H1 (cell line): ENCODE data around the gene CCBE1. TPM values are rescaled to one million over a fixed set of nuclear protein-coding genes. Genes with fewer than 3 reads are reported as not detected.
A peak's percentile ranks its signal among the peaks of the same experiment; 100 is the strongest.

Experiments
- CTCF ChIA-PET: fragments of 300-600 bp; sonication (Branson Sonifier 250); formaldehyde crosslinking; loops from one replicate; lab custom pipeline; 2021; ENCODE audit not compliant: partially characterized antibody; lab: Charles Lee
- POLR2A ChIA-PET: fragments of 300-600 bp; sonication (Branson Sonifier 250); formaldehyde crosslinking; loops from one replicate; lab custom pipeline; 2021; ENCODE audit warnings: inconsistent platforms; ENCODE audit not compliant: partially characterized antibody; lab: Charles Lee
- DNase-seq, 2 experiments: peaks; one replicate each; pipeline versions ENCODE4 v3.0.0 to v3.0.0-alpha.2; 2010 to 2022; ENCODE audit warnings: low spot score in 2 of 2, low read depth in 1 of 2, mixed read lengths in 1 of 2
- FAIRE-seq: peaks from 2 replicates; lab custom pipeline; 2011; peaks lifted over from hg19 to GRCh38; lab: Jason Lieb, UNC
- H2AFZ ChIP-seq: 2 replicates; pipeline ENCODE4 v1.8.1; 2012; ENCODE audit warnings: low read length, inconsistent platforms
- H2AK5ac ChIP-seq: 2 replicates; pipeline ENCODE4 v1.6.1; 2013; ENCODE audit warnings: low read depth, low read length
- H2BK120ac ChIP-seq: replicated peaks from 2 replicates; pipeline ENCODE3; 2013; ENCODE audit warnings: low read depth, low read length, inconsistent platforms
- H2BK12ac ChIP-seq: 2 replicates; pipeline ENCODE4 v1.6.1; 2013; ENCODE audit warnings: low read depth, low read length
- H2BK15ac ChIP-seq: 2 replicates; pipeline ENCODE4 v1.6.1; 2013; ENCODE audit warnings: low read length
- H2BK20ac ChIP-seq: 2 replicates; pipeline ENCODE4 v1.6.1; 2013; ENCODE audit warnings: low read length
- H2BK5ac ChIP-seq: 2 replicates; pipeline ENCODE4 v1.6.1; 2013; ENCODE audit warnings: low read depth, low read length
- H3K14ac ChIP-seq: 2 replicates; pipeline ENCODE4 v1.6.1; 2013; ENCODE audit warnings: inconsistent platforms; ENCODE audit not compliant: insufficient read length
- H3K18ac ChIP-seq: 2 replicates; pipeline ENCODE4 v1.6.1; 2013; ENCODE audit warnings: low read length; ENCODE audit errors: extremely low read depth
- H3K23ac ChIP-seq: 2 replicates; pipeline ENCODE4 v1.6.1; 2013; ENCODE audit warnings: inconsistent platforms; ENCODE audit not compliant: insufficient read length
- H3K23me2 ChIP-seq: 2 replicates; pipeline ENCODE4 v1.6.1; 2013; ENCODE audit warnings: low read depth, low read length
- H3K27ac ChIP-seq: 2 replicates; pipeline ENCODE4 v1.6.1; 2011; ENCODE audit warnings: low read depth, low read length, inconsistent platforms
- H3K27me3 ChIP-seq, 4 experiments: replicated peaks in 1 of 4; 1 replicate in 1 of 4; 2 replicates in 3 of 4; pipeline versions ENCODE4 v1.6.1 to v1.8.1; 2011 to 2013; ENCODE audit warnings: low read length in 3 of 4, mild to moderate bottlenecking in 3 of 4, inconsistent platforms in 2 of 4, mixed read lengths in 2 of 4, moderate library complexity in 1 of 4; ENCODE audit not compliant: control insufficient read depth in 3 of 4, insufficient read depth in 3 of 4; ENCODE audit errors: extremely low read depth in 1 of 4
- H3K36me3 ChIP-seq, 4 experiments: 2 replicates each; pipeline versions ENCODE4 v1.6.1 to v1.8.1; 2011 to 2013; ENCODE audit warnings: mild to moderate bottlenecking in 4 of 4, low read length in 3 of 4, moderate library complexity in 2 of 4, control low read depth in 1 of 4, inconsistent platforms in 1 of 4; ENCODE audit not compliant: insufficient read depth in 4 of 4, control insufficient read depth in 2 of 4
- H3K4ac ChIP-seq: replicated peaks from 2 replicates; pipeline ENCODE3; 2013; ENCODE audit warnings: low read length, low read depth, mixed read lengths, inconsistent platforms; ENCODE audit not compliant: insufficient read length
- H3K4me1 ChIP-seq, 4 experiments: replicated peaks in 1 of 4; 1 replicate in 1 of 4; 2 replicates in 3 of 4; pipeline versions ENCODE4 v1.6.1 to v1.8.1; 2011 to 2013; ENCODE audit warnings: low read length in 3 of 4, inconsistent platforms in 2 of 4, mixed read lengths in 1 of 4; ENCODE audit not compliant: insufficient read depth in 4 of 4, control insufficient read depth in 3 of 4
- H3K4me2 ChIP-seq, 2 experiments: 2 replicates each; pipeline versions ENCODE4 v1.6.1 to v1.8.1; 2011 to 2013; ENCODE audit warnings: low read depth in 2 of 2, low read length in 2 of 2, control low read depth in 1 of 2, inconsistent platforms in 1 of 2, mild to moderate bottlenecking in 1 of 2; ENCODE audit not compliant: insufficient read depth in 1 of 2
- H3K4me3 ChIP-seq, 4 experiments: fragments of 200-600, 300-600 bp in 1 of 4; sonication (generic), shearing (Covaris generic), sonication (Bioruptor Twin) in 1 of 4; 2 replicates each; pipeline versions ENCODE4 v1.5.1 to v1.8.1; 2011 to 2016; ENCODE audit warnings: low read length in 4 of 4, low read depth in 3 of 4, control low read depth in 2 of 4, inconsistent platforms in 2 of 4, mild to moderate bottlenecking in 2 of 4, mixed read lengths in 1 of 4, moderate library complexity in 1 of 4; ENCODE audit not compliant: insufficient read depth in 2 of 4; ENCODE audit errors: extremely low read depth in 1 of 4
- H3K56ac ChIP-seq: replicated peaks from 2 replicates; pipeline ENCODE3; 2013; ENCODE audit warnings: low read depth, mild to moderate bottlenecking, mixed read lengths, low read length, inconsistent platforms; ENCODE audit not compliant: insufficient read length
- H3K79me1 ChIP-seq: 2 replicates; pipeline ENCODE4 v1.6.1; 2013; ENCODE audit warnings: low read depth, low read length, control low read depth
- H3K79me2 ChIP-seq, 2 experiments: 2 replicates each; pipeline versions ENCODE4 v1.6.1 to v1.8.1; 2012 to 2013; ENCODE audit warnings: low read length in 2 of 2, mild to moderate bottlenecking in 2 of 2, inconsistent platforms in 1 of 2; ENCODE audit not compliant: insufficient read depth in 2 of 2, control insufficient read depth in 1 of 2
- H3K9ac ChIP-seq, 4 experiments: replicated peaks in 1 of 4; 1 replicate in 1 of 4; 2 replicates in 3 of 4; pipeline versions ENCODE4 v1.6.1 to v1.8.1; 2011 to 2013; ENCODE audit warnings: low read depth in 3 of 4, low read length in 3 of 4, control low read depth in 2 of 4, mild to moderate bottlenecking in 2 of 4, moderate library complexity in 2 of 4, inconsistent platforms in 1 of 4; ENCODE audit errors: extremely low read depth in 1 of 4
- H3K9me3 ChIP-seq, 2 experiments: 2 replicates each; pipeline versions ENCODE4 v1.6.1 to v1.8.1; 2012 to 2013; ENCODE audit warnings: mild to moderate bottlenecking in 2 of 2, moderate library complexity in 2 of 2, control low read depth in 1 of 2, inconsistent platforms in 1 of 2, low read depth in 1 of 2, low read length in 1 of 2, mixed read lengths in 1 of 2; ENCODE audit not compliant: insufficient read depth in 2 of 2
- H4K20me1 ChIP-seq, 2 experiments: replicated peaks in 1 of 2; 2 replicates each; pipeline versions ENCODE3 to v1.8.1; 2011 to 2013; ENCODE audit warnings: inconsistent platforms in 2 of 2, low read length in 2 of 2, mild to moderate bottlenecking in 1 of 2; ENCODE audit not compliant: insufficient read depth in 2 of 2, control insufficient read depth in 1 of 2
- H4K5ac ChIP-seq: 2 replicates; pipeline ENCODE4 v1.6.1; 2013; ENCODE audit warnings: low read length, low read depth, mixed read lengths, inconsistent platforms; ENCODE audit not compliant: insufficient read length
- H4K8ac ChIP-seq: 2 replicates; pipeline ENCODE4 v1.8.0; 2013; ENCODE audit warnings: mild to moderate bottlenecking, moderate library complexity, low read length, inconsistent platforms; ENCODE audit not compliant: insufficient read depth; ENCODE audit errors: extremely low read depth
- H4K91ac ChIP-seq: replicated peaks from 2 replicates; pipeline ENCODE3; 2013; ENCODE audit warnings: low read length, mixed read lengths, inconsistent platforms; ENCODE audit not compliant: insufficient read length
- ATF2 ChIP-seq: IDR thresholded peaks from 2 replicates; pipeline ENCODE4 v1.6.1; 2012; ENCODE audit warnings: low read length, inconsistent platforms
- ATF3 ChIP-seq: IDR thresholded peaks from 2 replicates; pipeline ENCODE4 v1.6.1; 2011; ENCODE audit warnings: low read depth, mild to moderate bottlenecking, low read length; ENCODE audit not compliant: insufficient read depth
- CEBPB ChIP-seq: IDR thresholded peaks from 2 replicates; pipeline ENCODE4 v1.6.1; 2012; ENCODE audit warnings: low read depth, low read length
- CTCF ChIP-seq, 3 experiments: IDR thresholded peaks; 1 replicate in 2 of 3; 2 replicates in 1 of 3; pipeline versions ENCODE4 v1.5.1 to v1.6.1; 2011; ENCODE audit warnings: low read length in 3 of 3, mild to moderate bottlenecking in 3 of 3, inconsistent platforms in 2 of 3, low read depth in 1 of 3, moderate library complexity in 1 of 3; ENCODE audit not compliant: insufficient read depth in 1 of 3; ENCODE audit errors: control extremely low read depth in 1 of 3
- KDM4A ChIP-seq: IDR thresholded peaks from one replicate; pipeline ENCODE4 v1.7.1; 2012; ENCODE audit warnings: low read depth, mild to moderate bottlenecking, moderate library complexity, low read length, inconsistent platforms; ENCODE audit not compliant: severe bottlenecking
- POLR2A ChIP-seq, 2 experiments: IDR thresholded peaks; 1 replicate in 1 of 2; 2 replicates in 1 of 2; pipeline ENCODE4 v1.6.1; 2011; ENCODE audit warnings: low read depth in 2 of 2, low read length in 2 of 2, mild to moderate bottlenecking in 2 of 2; ENCODE audit errors: control extremely low read depth in 1 of 2
- RBBP5 ChIP-seq: IDR thresholded peaks from 2 replicates; pipeline ENCODE4 v1.7.1; 2012; ENCODE audit warnings: low read depth, mild to moderate bottlenecking, inconsistent platforms, low read length, moderate library complexity, borderline replicate concordance
- SIRT6 ChIP-seq: IDR thresholded peaks from one replicate; pipeline ENCODE4 v1.7.1; 2012; ENCODE audit warnings: low read length, inconsistent platforms
- SP2 ChIP-seq: IDR thresholded peaks from 2 replicates; pipeline ENCODE4 v1.6.1; 2012; ENCODE audit warnings: mild to moderate bottlenecking, low read length, inconsistent platforms
- ZNF274 ChIP-seq: IDR thresholded peaks from 2 replicates; pipeline ENCODE4 v1.7.0; 2012; ENCODE audit warnings: low read length, borderline replicate concordance; ENCODE audit errors: extremely low read depth
- WGBS, 2 experiments: shearing (Covaris generic) in 1 of 2; methylation state at CpG; one replicate each; pipeline versions ENCODE4 v1.1.6 to v1.1.7; 2013 to 2015; ENCODE audit warnings: low lambda C conversion rate in 2 of 2, mixed read lengths in 2 of 2, inconsistent platforms in 1 of 2, low coverage in 1 of 2, missing lambda C conversion rate in 1 of 2; ENCODE audit not compliant: insufficient replicate concordance in 2 of 2, insufficient coverage in 1 of 2, insufficient read length in 1 of 2; ENCODE audit errors: extremely low coverage in 1 of 2, missing lambda C conversion rate in 1 of 2; 5-methylcytosine and 5-hydroxymethylcytosine counted together
- polyA plus RNA-seq, 7 experiments: library from polyadenylated mRNA; depleted of rRNA in 3 of 7; stranded (reverse) in 5 of 7; unstranded in 2 of 7; fragments of >200 nt in 5 of 7; fragments of 200-250 nt in 2 of 7; gene quantifications; 1 replicate in 5 of 7; 2 replicates in 1 of 7; 4 replicates in 1 of 7; pipeline versions ENCODE4 v1.2.1 to v1.2.3, GENCODE V29; 2011 to 2013; ENCODE audit warnings: missing spikeins in 2 of 7, mixed read lengths in 2 of 7
- total RNA-seq: library from RNA; stranded (reverse); fragmentation: NEBNext Ultra II Directional; extraction: Animal tissue kit (Norgen Biotek cat#: 25700); gene quantifications from 2 replicates; pipeline ENCODE4 v1.2.1, GENCODE V29; 2021

The CCBE1 gene
- total and polyA plus RNA-seq, 2 of the 8 experiments (the other 6 are each of a cell fraction or from before 2014, with no cell fraction given) = 2.1 to 2.6 TPM

GRCh38 chr18:59569390-59569791 is 127.8 kb downstream of the CCBE1 start:
- no peak overlapping the region for H4K8ac ChIP-seq
- no peak overlapping the region for H3K27ac ChIP-seq
- no peaks in the 10 kb centered on the region for H3K23me2 ChIP-seq
- no peak overlapping the region for H2AFZ ChIP-seq
- H3K14ac ChIP-seq = no peak overlapping the region
- 69% methylated on average over 1 of the region's 1 CpG; no CpG with 5 or more reads in 1 of the 2 experiments for WGBS, 2 experiments
- H3K4ac ChIP-seq = no peak overlapping the region
- no peak overlapping the region for H2BK12ac ChIP-seq
- no peak overlapping the region for H3K4me3 ChIP-seq
- DNase-seq (no peak), FAIRE-seq (no peak)
- no peak overlapping the region for H3K23ac ChIP-seq
- H4K91ac ChIP-seq = no peak overlapping the region
- ChIA-PET POLR2A (no interaction called here), CTCF (interaction anchor here (1.1 to 1.7 kb wide), 5 partner anchors 11 to 149 kb away, joined by 3 to 5 read pairs (median 3); no protein-coding TSS in a partner anchor)
- no peak overlapping the region for H3K56ac ChIP-seq
- H3K4me2 ChIP-seq = no peak overlapping the region
- H3K9me3 ChIP-seq = no peaks in the 10 kb centered on the region
- no peak overlapping the region for H3K18ac ChIP-seq
- no peaks in the 10 kb centered on the region for H3K79me1 ChIP-seq
- H3K79me2 ChIP-seq = no peaks in the 10 kb centered on the region
- 0 out of 2 replicates have a peak overlapping the region, but pooled peaks have one; percentile 3 for H2BK5ac ChIP-seq
- no peak overlapping the region for H2BK20ac ChIP-seq
- no peak overlapping the region for H2BK120ac ChIP-seq
- peaks cover 2 to 3% (median 3%) of the 10 kb centered on the region in 4 experiments; a peak in 3 of 7 replicates for H3K4me1 ChIP-seq
- no peaks in the 10 kb centered on the region for H4K20me1 ChIP-seq
- H2AK5ac ChIP-seq = no peak overlapping the region
- no peak overlapping the region for H2BK15ac ChIP-seq
- no peak overlapping the region for H4K5ac ChIP-seq
- no peaks in the 10 kb centered on the region for H3K27me3 ChIP-seq
- H3K36me3 ChIP-seq = no peaks in the 10 kb centered on the region
- H3K9ac ChIP-seq = no peak overlapping the region
- no peak for TF ChIP-seq CEBPB
- TF ChIP-seq SP2 = no peak
- TF ChIP-seq ZNF274 = no peak
- no peak for TF ChIP-seq POLR2A (IDR thresholded peaks at IDR 0.05; ENCODE audit: control extremely low read depth in 1 of 2, low read depth in 2 of 2, low read length in 2 of 2)
- TF ChIP-seq ATF3 = no peak
- no peak for TF ChIP-seq CTCF (IDR thresholded peaks at IDR 0.05; ENCODE audit: control extremely low read depth in 1 of 3, insufficient read depth in 1 of 3, low read depth in 1 of 3, low read length in 3 of 3)
- no peak for TF ChIP-seq KDM4A
- no peak for TF ChIP-seq ATF2
- no peak for TF ChIP-seq SIRT6
- TF ChIP-seq RBBP5 = no peak
